ENCODE measurements around the gene C2orf81.
"Not testable (repeated sequence)": the region's sequence is repeated elsewhere in the genome, so short reads cannot be mapped to it uniquely, and the experiment has no call there.

Gene C2orf81

GRCh38 chr2:74421221-74421870, at the start of gene C2orf81, which contains the start of gene WDR54:
C2orf81 (minus strand) TSS chr2:74421619; CDS start chr2:74421560, 59 bp downstream.
WDR54 (plus strand) TSS chr2:74421730; CDS start chr2:74422154, 424 bp downstream.
- peak within 1 kb of the TSS; percentile 62 to 66 for H3K27ac ChIP-seq
- peak; percentile 78 to 88 for DNase-seq
- H3K9me3 ChIP-seq: no peaks in the 10 kb centered on the region
- H3K4me1 ChIP-seq: peaks cover 0 to 22% (median 13%) of the 10 kb centered on the region in 4 donors
- H3K36me3 ChIP-seq: peaks cover 0 to 14% (median 5%) of the 10 kb centered on the region in 3 donors
- H3K27me3 ChIP-seq: no peaks in the 10 kb centered on the region
- H3K4me3 ChIP-seq: peak within 1 kb of the TSS; percentile 57 to 78
- TF ChIP-seq CTCF (IDR thresholded peaks at IDR 0.05): no peak
- intact Hi-C loops (cut with DNase I; ENCODE audit: low total_unique reads): no loop called here

GRCh38 chr2:74470742-74471141, 49.3 kb upstream of the C2orf81 start:
- DNase-seq; H3K27me3 ChIP-seq; H3K9me3 ChIP-seq; H3K4me3 ChIP-seq; H3K27ac ChIP-seq; intact Hi-C loops (cut with DNase I; ENCODE audit: low total_unique reads): not testable (repeated sequence)
- Histone ChIP-seq H3K4me1 (peaks cover 0 to 32% (median 20%) of the 10 kb centered on the region in 4 donors), H3K36me3 (peaks cover 13 to 22% (median 15%) of the 10 kb centered on the region in 3 donors)

DNA sequence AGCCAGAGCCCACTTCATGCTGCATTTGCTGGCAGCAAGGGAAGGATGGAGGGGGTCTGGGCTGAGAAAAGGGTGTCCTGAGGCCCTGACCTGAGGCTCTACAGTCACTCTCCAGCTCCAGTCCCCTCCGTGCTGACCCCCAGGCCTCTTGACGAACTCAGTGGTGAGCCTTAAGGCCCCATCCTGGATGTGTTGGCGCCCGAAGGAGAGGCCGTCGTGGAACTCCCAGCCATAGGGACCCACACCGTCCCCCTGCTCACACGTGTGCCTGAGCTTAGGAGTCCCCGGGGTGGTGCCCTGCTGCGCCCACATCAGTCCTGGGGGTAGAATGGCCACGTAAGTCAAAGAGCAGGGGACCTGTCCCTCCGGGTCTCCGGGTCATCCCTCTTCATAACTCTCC, 43.0 kb upstream of the C2orf81 start:
- no peaks in the 10 kb centered on the region for H3K27me3 ChIP-seq
- no peak for TF ChIP-seq CTCF (IDR thresholded peaks at IDR 0.05)
- no peaks in the 10 kb centered on the region for H3K9me3 ChIP-seq
- intact Hi-C loops (cut with DNase I; ENCODE audit: low total_unique reads): no loop called here
- H3K4me1 ChIP-seq: peaks cover 0 to 23% (median 18%) of the 10 kb centered on the region in 4 donors
- H3K27ac ChIP-seq: peak overlapping the region; percentile 81 to 88
- H3K4me3 ChIP-seq: peak overlapping the region; percentile 63 to 79
- peaks cover 0 to 27% (median 10%) of the 10 kb centered on the region in 3 donors for H3K36me3 ChIP-seq
- DNase-seq: no peak

GRCh38 chr2:74462786-74463105, 41.3 kb upstream of the C2orf81 start:
- DNase-seq: no peak
- Histone ChIP-seq H3K4me1 (peaks cover 0 to 32% (median 27%) of the 10 kb centered on the region in 4 donors), H3K4me3 (no peak overlapping the region), H3K9me3 (no peaks in the 10 kb centered on the region), H3K36me3 (peaks cover 0 to 27% (median 10%) of the 10 kb centered on the region in 3 donors), H3K27ac (no peak overlapping the region), H3K27me3 (no peaks in the 10 kb centered on the region)
- intact Hi-C loops (cut with DNase I; ENCODE audit: low total_unique reads): no loop called here
- no peak for TF ChIP-seq CTCF (IDR thresholded peaks at IDR 0.05)

DNA sequence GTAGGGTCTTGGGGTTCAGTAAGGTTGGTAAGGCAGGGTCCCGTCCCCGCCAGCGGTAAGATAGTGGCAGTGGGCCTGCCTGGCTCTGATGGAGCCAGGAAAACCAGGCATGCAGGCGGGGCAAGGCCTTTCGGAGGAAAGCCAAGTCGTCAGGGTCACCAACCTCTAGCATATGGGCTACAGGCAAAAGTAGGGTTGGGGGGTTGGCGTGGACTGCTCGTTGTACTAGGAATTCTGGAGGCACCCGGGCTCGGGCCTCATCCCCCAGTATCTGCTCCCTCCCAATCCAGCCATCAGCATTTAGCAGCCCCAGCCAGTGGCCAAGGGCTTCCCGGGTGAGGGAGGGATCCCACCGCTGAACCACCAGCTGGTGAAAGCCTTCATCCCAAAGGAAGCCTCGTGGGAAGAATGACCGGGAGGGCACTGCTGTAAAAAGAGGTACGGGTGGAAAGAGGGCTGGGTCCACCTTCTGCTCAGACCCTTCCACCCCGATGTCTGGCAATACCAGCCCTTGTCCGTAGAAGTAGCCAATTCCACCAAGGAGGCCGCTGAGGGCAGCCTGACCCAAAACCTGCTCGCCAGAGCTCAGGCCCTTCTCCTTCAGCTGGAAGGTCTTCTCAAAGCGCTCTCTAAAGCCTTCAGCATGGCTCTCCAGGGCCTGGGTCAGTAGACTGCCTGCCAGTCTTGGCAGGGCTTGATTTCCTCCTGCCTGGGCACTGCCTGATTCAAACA, 40.8 kb upstream of the C2orf81 start:
- Histone ChIP-seq H3K4me1 (peaks cover 0 to 33% (median 28%) of the 10 kb centered on the region in 4 donors), H3K9me3 (no peaks in the 10 kb centered on the region), H3K27me3 (no peaks in the 10 kb centered on the region), H3K36me3 (peaks cover 0 to 27% (median 10%) of the 10 kb centered on the region in 3 donors), H3K27ac (no peak overlapping the region), H3K4me3 (no peak overlapping the region)
- no peak for DNase-seq
- intact Hi-C loops (cut with DNase I; ENCODE audit: low total_unique reads): no loop called here
- no peak for TF ChIP-seq CTCF (IDR thresholded peaks at IDR 0.05)

All from tibial artery (tissue), 4 donors.